Retina (tissue), 1 donor: ENCODE data around the gene HDAC10.

Experiments used
- DNase-seq: peaks from one replicate; pipeline ENCODE4 v3.0.0-alpha.2; 2016

Gene HDAC10

DNA sequence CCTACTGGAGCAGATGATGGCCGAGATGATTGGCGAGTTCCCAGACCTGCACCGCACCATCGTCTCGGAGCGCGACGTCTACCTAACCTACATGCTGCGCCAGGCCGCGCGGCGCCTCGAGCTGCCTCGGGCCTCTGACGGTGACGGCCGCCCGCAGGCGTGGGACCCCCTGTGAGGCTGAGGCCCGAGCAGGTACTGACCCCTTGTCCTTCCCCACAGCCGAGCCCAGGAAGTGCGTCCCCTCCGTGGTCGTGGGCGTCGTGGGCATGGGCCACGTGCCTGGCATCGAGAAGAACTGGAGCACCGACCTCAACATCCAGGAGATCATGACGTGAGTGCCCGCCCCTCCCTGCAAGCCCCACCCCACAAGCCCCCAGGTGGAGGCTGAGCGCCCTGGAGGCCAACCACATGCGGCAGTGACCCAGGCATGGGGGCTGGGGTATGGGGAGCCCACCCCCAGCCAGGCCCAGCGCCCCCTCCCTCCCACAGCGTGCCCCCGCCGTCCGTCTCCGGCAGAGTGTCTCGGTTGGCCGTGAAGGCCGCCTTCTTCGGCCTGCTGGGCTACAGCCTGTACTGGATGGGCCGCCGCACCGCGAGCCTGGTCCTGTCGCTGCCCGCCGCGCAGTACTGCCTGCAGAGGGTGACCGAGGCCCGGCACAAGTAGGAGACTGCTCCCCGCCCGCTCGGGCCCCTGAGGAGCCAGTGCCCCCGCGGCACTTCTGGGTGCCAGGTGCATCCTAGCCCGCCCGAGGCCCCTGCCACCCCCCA lies 53.0 kb downstream of the HDAC10 start:
- no peak for DNase-seq

DNA sequence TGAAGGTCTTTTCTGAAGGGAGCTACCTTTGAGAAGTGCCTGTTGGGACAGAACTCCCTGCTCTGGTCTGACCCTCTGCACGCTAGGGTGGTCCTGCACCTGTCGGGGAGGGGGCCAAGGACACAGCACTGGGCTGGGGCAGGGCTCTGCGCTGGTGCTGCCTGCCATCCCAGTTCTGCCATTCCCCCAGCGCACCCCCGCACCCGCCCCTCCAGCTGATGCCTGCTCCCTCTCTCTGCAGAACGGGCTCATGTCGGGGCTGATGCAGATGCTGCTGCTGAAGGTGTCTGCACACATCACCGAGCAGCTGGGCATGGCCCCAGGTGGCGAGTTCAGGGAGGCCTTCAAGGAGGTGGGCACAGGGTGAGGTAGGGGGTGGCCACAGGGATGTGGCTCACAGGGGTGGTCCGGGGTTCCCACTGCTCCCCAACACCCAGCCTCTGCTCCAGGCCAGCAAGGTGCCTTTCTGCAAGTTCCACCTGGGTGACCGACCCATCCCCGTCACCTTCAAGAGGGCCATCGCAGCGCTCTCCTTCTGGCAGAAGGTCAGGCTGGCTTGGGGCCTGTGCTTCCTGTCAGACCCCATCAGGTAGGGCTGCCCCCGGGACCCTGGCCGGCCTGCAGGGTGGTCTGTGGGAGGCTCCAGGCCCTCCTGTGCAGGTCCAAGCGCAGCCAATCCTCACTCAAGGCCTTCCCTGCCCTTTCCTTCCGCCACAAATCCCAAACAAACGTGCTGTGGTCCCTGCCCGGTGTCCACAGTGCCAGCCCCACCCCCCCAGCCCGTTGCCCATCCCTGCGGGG lies 53.9 kb downstream of the HDAC10 start:
- no peak for DNase-seq

DNA sequence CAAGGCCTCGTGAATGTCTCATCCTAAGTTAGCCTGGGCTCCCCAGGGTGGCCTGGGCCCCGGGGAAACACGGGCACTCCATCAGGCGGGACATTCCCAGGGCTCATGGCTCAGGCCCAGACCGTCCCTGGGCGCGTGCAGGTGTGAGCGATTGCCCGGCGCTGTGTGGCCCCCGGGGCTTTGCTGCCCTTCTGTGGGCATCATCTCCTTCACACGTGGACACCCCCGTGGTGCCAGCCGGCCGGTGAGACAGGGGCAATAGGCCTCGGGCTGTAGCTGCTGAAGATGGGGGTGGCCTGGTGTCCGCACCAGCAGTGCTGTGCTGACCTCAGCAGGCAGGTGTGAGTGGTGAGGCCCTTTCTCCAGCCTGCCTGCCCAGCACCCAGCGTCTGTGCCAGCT lies 54.8 kb downstream of the HDAC10 start:
- DNase-seq: no peak
